Measurements from ENCODE around the gene G0S2.

- TF ChIP-seq POLR2AphosphoS5 (IDR thresholded peaks at IDR 0.05; ENCODE audit: low read depth, low read length) = no peak
- no peak for TF ChIP-seq POLR2A (IDR thresholded peaks at IDR 0.05; ENCODE audit: control extremely low read depth in 1 of 2, low read depth in 2 of 2, low read length in 2 of 2)
Observed at GRCh38 chr1:209708297-209708696, 33.1 kb downstream of the G0S2 start.

All from H1 (cell line).